Naive thymus-derived CD4-positive, alpha-beta T cell (primary cell): Measurements from ENCODE around the gene SLIRP. TPM values are rescaled to one million over a fixed set of nuclear protein-coding genes. Genes with fewer than 3 reads are reported as not detected.
A peak's percentile ranks its signal among the peaks of the same experiment; 100 is the strongest.

Experiments used
- ATAC-seq: fragments of 150-1000 bp; cut with Tn5 transposase; 2 replicates; pipeline ENCODE4 v1.10.0; 2021; ENCODE audit warnings: mild to moderate bottlenecking, moderate library complexity
- CTCF ChIA-PET: fragments of 350-600 bp; sonication (Branson Sonifier 250); formaldehyde crosslinking; loops from one replicate; lab custom pipeline; 2021; ENCODE audit warnings: antibody characterized with exemption; lab: Charles Lee
- POLR2A ChIA-PET: fragments of 350-600 bp; sonication (Branson Sonifier 250); formaldehyde crosslinking; loops from one replicate; lab custom pipeline; 2021; ENCODE audit warnings: antibody characterized with exemption, inconsistent platforms; lab: Charles Lee
- DNase-seq, 9 donors: peaks; one replicate each; pipeline versions ENCODE4 v3.0.0 to v3.0.0-alpha.2; 2020 to 2022; ENCODE audit warnings: mixed read lengths in 1 of 9
- H3K27ac ChIP-seq: one replicate; pipeline ENCODE4 v1.7.0; 2013; ENCODE audit warnings: mild to moderate bottlenecking, low read depth, low read length, moderate library complexity
- H3K27me3 ChIP-seq, 2 donors: one replicate each; pipeline ENCODE4 v1.7.0; 2013; ENCODE audit warnings: low read length in 2 of 2, mild to moderate bottlenecking in 2 of 2, moderate library complexity in 2 of 2; ENCODE audit not compliant: control insufficient read depth in 2 of 2, insufficient read depth in 2 of 2
- H3K36me3 ChIP-seq, 3 experiments: 1 replicate in 2 of 3; 2 replicates in 1 of 3; pipeline ENCODE4 v1.7.0; 2013; ENCODE audit warnings: low read length in 3 of 3, mild to moderate bottlenecking in 3 of 3, moderate library complexity in 1 of 3; ENCODE audit not compliant: insufficient read depth in 3 of 3, control insufficient read depth in 2 of 3
- H3K4me1 ChIP-seq, 2 donors: one replicate each; pipeline ENCODE4 v1.7.0; 2013; ENCODE audit warnings: low read length in 2 of 2, mild to moderate bottlenecking in 2 of 2, moderate library complexity in 1 of 2; ENCODE audit not compliant: control insufficient read depth in 2 of 2, insufficient read depth in 2 of 2
- H3K4me3 ChIP-seq: 2 replicates; pipeline ENCODE4 v1.7.0; 2013; ENCODE audit warnings: mild to moderate bottlenecking, low read length
- H3K9me3 ChIP-seq, 3 experiments: 1 replicate in 2 of 3; 2 replicates in 1 of 3; pipeline ENCODE4 v1.7.0; 2013; ENCODE audit warnings: low read length in 3 of 3; ENCODE audit not compliant: control insufficient read depth in 2 of 3
- H3K27ac Mint-ChIP-seq, 9 donors: one replicate each; pipeline ENCODE4 v1.8.0; 2020 to 2022; ENCODE audit warnings: mixed read lengths in 9 of 9, mild to moderate bottlenecking in 8 of 9, moderate library complexity in 5 of 9, inconsistent platforms in 2 of 9
- H3K27me3 Mint-ChIP-seq, 5 donors: one replicate each; pipeline ENCODE4 v1.8.0; 2021 to 2022; ENCODE audit warnings: mixed read lengths in 5 of 5, mild to moderate bottlenecking in 1 of 5
- H3K36me3 Mint-ChIP-seq, 5 donors: one replicate each; pipeline ENCODE4 v1.8.0; 2020 to 2022; ENCODE audit warnings: mixed read lengths in 5 of 5, mild to moderate bottlenecking in 3 of 5, inconsistent platforms in 1 of 5
- H3K4me1 Mint-ChIP-seq, 7 donors: one replicate each; pipeline ENCODE4 v1.8.0; 2020 to 2022; ENCODE audit warnings: mixed read lengths in 7 of 7, mild to moderate bottlenecking in 3 of 7, inconsistent platforms in 1 of 7
- H3K4me3 Mint-ChIP-seq, 10 donors: one replicate each; pipeline ENCODE4 v1.8.0; 2020 to 2022; ENCODE audit warnings: mild to moderate bottlenecking in 10 of 10, mixed read lengths in 10 of 10, moderate library complexity in 6 of 10, inconsistent platforms in 2 of 10
- H3K9me3 Mint-ChIP-seq, 11 donors: one replicate each; pipeline ENCODE4 v1.8.0; 2020 to 2022; ENCODE audit warnings: mixed read lengths in 11 of 11, mild to moderate bottlenecking in 4 of 11, inconsistent platforms in 1 of 11, moderate library complexity in 1 of 11
- intact Hi-C, 2 donors: fragments of 100-400 bp; cut with micrococcal nuclease; formaldehyde crosslinking; loops; one replicate each; pipeline ENCODE4 v1.15.1; 2023
- polyA plus RNA-seq, 2 donors: library from polyadenylated mRNA; unstranded; fragments of 300-500 nt; fragmentation: Illumina TruSeq; gene quantifications; one replicate each; pipeline ENCODE4 v1.2.3, GENCODE V29; 2021
- total RNA-seq, 6 experiments: library from RNA in 5 of 6; stranded (reverse) in 5 of 6; gene quantifications; 1 replicate in 5 of 6; 2 replicates in 1 of 6; pipeline ENCODE4 v1.2.3 and lab custom pipeline; 2021 to 2026

Gene SLIRP
- total and polyA plus RNA-seq, 7 experiments from 2014 or later: 35.9 to 282 (median 46.0) TPM

GRCh38 chr14:77673193-77673592 lies 34.7 kb upstream of the SLIRP start:
- Mint-ChIP-seq H3K4me1 (no peaks in the 10 kb centered on the region), H3K27me3 (no peaks in the 10 kb centered on the region), H3K36me3 (peaks cover 4 to 39% (median 26%) of the 10 kb centered on the region in 5 donors), H3K9me3 (no peaks in the 10 kb centered on the region), H3K27ac (peak overlapping the region in 1 of 9 donors; percentile 32), H3K4me3 (no peak overlapping the region)
- POLR2A ChIA-PET: no interaction called here
- DNase-seq: no peak
- CTCF ChIA-PET: no interaction called here
- H3K4me3 ChIP-seq: no peak overlapping the region
- H3K4me1 ChIP-seq: no peaks in the 10 kb centered on the region
- intact Hi-C loops: no loop called here
- no peak overlapping the region for H3K27ac ChIP-seq
- peaks cover 0 to 49% (median 6%) of the 10 kb centered on the region in 3 experiments for H3K36me3 ChIP-seq
- no peak for ATAC-seq
- H3K27me3 ChIP-seq: no peaks in the 10 kb centered on the region
- H3K9me3 ChIP-seq: no peaks in the 10 kb centered on the region

- intact Hi-C loops: no loop called here
- Mint-ChIP-seq H3K4me1 (no peaks in the 10 kb centered on the region), H3K27ac (no peak overlapping the region), H3K36me3 (peaks cover 4 to 53% (median 26%) of the 10 kb centered on the region in 5 donors), H3K4me3 (no peak overlapping the region), H3K27me3 (no peaks in the 10 kb centered on the region), H3K9me3 (no peaks in the 10 kb centered on the region)
- POLR2A ChIA-PET: no interaction called here
- ATAC-seq (no peak), DNase-seq (no peak)
- Histone ChIP-seq H3K27ac (no peak overlapping the region), H3K27me3 (no peaks in the 10 kb centered on the region), H3K36me3 (peaks cover 0 to 66% (median 6%) of the 10 kb centered on the region in 3 experiments), H3K4me3 (no peak overlapping the region), H3K9me3 (no peaks in the 10 kb centered on the region), H3K4me1 (no peaks in the 10 kb centered on the region)
- CTCF ChIA-PET: no interaction called here
Measured at GRCh38 chr14:77674931-77675330, 33.0 kb upstream of the SLIRP start.

GRCh38 chr14:77681196-77682157 lies 26.4 kb upstream of the SLIRP start:
- no peak overlapping the region for H3K27ac ChIP-seq
- Mint-ChIP-seq H3K27ac (peak overlapping the region in 2 of 9 donors; percentile 11 to 70), H3K4me1 (peaks cover 0 to 3% (median 0%) of the 10 kb centered on the region in 7 donors), H3K4me3 (no peak overlapping the region), H3K36me3 (peaks cover 4 to 54% (median 10%) of the 10 kb centered on the region in 5 donors), H3K9me3 (peaks cover 0 to 1% (median 0%) of the 10 kb centered on the region in 11 donors), H3K27me3 (no peaks in the 10 kb centered on the region)
- peaks cover 0 to 37% (median 0%) of the 10 kb centered on the region in 3 experiments for H3K36me3 ChIP-seq
- no peaks in the 10 kb centered on the region for H3K4me1 ChIP-seq
- H3K27me3 ChIP-seq: no peaks in the 10 kb centered on the region
- ChIA-PET POLR2A (no interaction called here), CTCF (interaction anchor here (0.5 kb wide), 1 partner anchor 180 kb away, joined by 4 read pairs; no protein-coding TSS in a partner anchor)
- H3K9me3 ChIP-seq: no peaks in the 10 kb centered on the region
- H3K4me3 ChIP-seq: no peak overlapping the region
- no peak for ATAC-seq
- DNase-seq: no peak
- intact Hi-C loops: no loop called here

- peaks cover 0 to 1% (median 0%) of the 10 kb centered on the region in 11 donors for H3K9me3 Mint-ChIP-seq
- no peaks in the 10 kb centered on the region for H3K27me3 Mint-ChIP-seq
- peaks cover 0 to 3% (median 0%) of the 10 kb centered on the region in 7 donors for H3K4me1 Mint-ChIP-seq
- peaks cover 9 to 57% (median 14%) of the 10 kb centered on the region in 5 donors for H3K36me3 Mint-ChIP-seq
- peak overlapping the region in 1 of 9 donors; percentile 6 for H3K27ac Mint-ChIP-seq
- intact Hi-C loops: no loop called here
- Histone ChIP-seq H3K4me1 (no peaks in the 10 kb centered on the region), H3K9me3 (no peaks in the 10 kb centered on the region), H3K27ac (no peak overlapping the region), H3K36me3 (peaks cover 0 to 39% (median 0%) of the 10 kb centered on the region in 3 experiments), H3K27me3 (no peaks in the 10 kb centered on the region), H3K4me3 (no peak overlapping the region)
- DNase-seq (no peak), ATAC-seq (no peak)
- CTCF ChIA-PET: interaction anchor here (0.5 kb wide), 1 partner anchor 180 kb away, joined by 4 read pairs; no protein-coding TSS in a partner anchor
- H3K4me3 Mint-ChIP-seq: no peak overlapping the region
- POLR2A ChIA-PET: interaction anchor here (0.5 kb wide), 1 partner anchor 818 kb away, joined by 3 read pairs; no protein-coding TSS in a partner anchor
Measured at GRCh38 chr14:77682158-77682553, 25.7 kb upstream of the SLIRP start.

GRCh38 chr14:77691259-77691658 lies 16.6 kb upstream of the SLIRP start:
- ATAC-seq: no peak
- Histone ChIP-seq H3K9me3 (no peaks in the 10 kb centered on the region), H3K4me1 (no peaks in the 10 kb centered on the region), H3K4me3 (no peak overlapping the region), H3K27ac (no peak overlapping the region), H3K27me3 (no peaks in the 10 kb centered on the region), H3K36me3 (peaks cover 0 to 66% (median 11%) of the 10 kb centered on the region in 3 experiments)
- no peak for DNase-seq
- CTCF ChIA-PET: no interaction called here
- Mint-ChIP-seq H3K27me3 (no peaks in the 10 kb centered on the region), H3K4me1 (peaks cover 0 to 8% (median 0%) of the 10 kb centered on the region in 7 donors), H3K27ac (no peak overlapping the region), H3K36me3 (peaks cover 16 to 65% (median 41%) of the 10 kb centered on the region in 5 donors), H3K9me3 (no peaks in the 10 kb centered on the region), H3K4me3 (no peak overlapping the region)
- intact Hi-C loops: no loop called here
- POLR2A ChIA-PET: interaction anchor here (0.6 kb wide), 1 partner anchor 111 kb away, joined by 3 read pairs; no protein-coding TSS in a partner anchor

GRCh38 chr14:77707355-77707723 lies 564 bp upstream of the SLIRP start:
- no peaks in the 10 kb centered on the region for H3K27me3 ChIP-seq
- Mint-ChIP-seq H3K9me3 (no peaks in the 10 kb centered on the region), H3K36me3 (peaks cover 0 to 24% (median 16%) of the 10 kb centered on the region in 5 donors), H3K27me3 (no peaks in the 10 kb centered on the region), H3K4me3 (peak overlapping the region; percentile 86 to 98 (median 94)), H3K4me1 (peaks cover 26 to 55% (median 44%) of the 10 kb centered on the region in 7 donors), H3K27ac (peak overlapping the region; percentile 91 to 99 (median 94))
- peak; percentile 34 for ATAC-seq
- ChIA-PET CTCF (interaction anchor here (1.5 kb wide), 1 partner anchor 13 kb away, joined by 3 read pairs; no protein-coding TSS in a partner anchor), POLR2A (interaction anchor here (1.3 to 1.6 kb wide), 2 partner anchors 249 to 330 kb away, joined by 3 to 7 read pairs; partner anchors contain the start of genes AHSA1, SAMD15 and TMED8)
- no peaks in the 10 kb centered on the region for H3K9me3 ChIP-seq
- intact Hi-C loops: loop anchor here (5.0 to 10.0 kb wide), 4 partner anchors 140 to 1555 kb away; partner anchors contain the start of gene GPATCH2L (in 1 of the 2)
- DNase-seq: peak in 1 of 9 donors; percentile 16
- peak overlapping the region; percentile 79 for H3K27ac ChIP-seq
- peaks cover 3 to 47% (median 17%) of the 10 kb centered on the region in 3 experiments for H3K36me3 ChIP-seq
- H3K4me3 ChIP-seq: peak overlapping the region; percentile 88
- peaks cover 22 to 24% of the 10 kb centered on the region in 2 donors for H3K4me1 ChIP-seq
